GM10266 (cell line): ENCODE measurements around the gene RIMBP3C.
"Not testable (repeated sequence)": the region's sequence is repeated elsewhere in the genome, so short reads cannot be mapped to it uniquely, and the experiment has no call there.

Experiments
- DNase-seq: peaks from one replicate; pipeline ENCODE4 v3.0.0; 2012; ENCODE audit errors: extremely low spot score
- TF ChIP-seq, protein P1 (sequence below): IDR thresholded peaks from 2 replicates; pipeline ENCODE4 v1.5.1; 2012; ENCODE audit warnings: mild to moderate bottlenecking, low read depth; ENCODE audit not compliant: control insufficient read depth, insufficient read depth; ENCODE audit errors: missing control alignments

Gene RIMBP3C, protein sequence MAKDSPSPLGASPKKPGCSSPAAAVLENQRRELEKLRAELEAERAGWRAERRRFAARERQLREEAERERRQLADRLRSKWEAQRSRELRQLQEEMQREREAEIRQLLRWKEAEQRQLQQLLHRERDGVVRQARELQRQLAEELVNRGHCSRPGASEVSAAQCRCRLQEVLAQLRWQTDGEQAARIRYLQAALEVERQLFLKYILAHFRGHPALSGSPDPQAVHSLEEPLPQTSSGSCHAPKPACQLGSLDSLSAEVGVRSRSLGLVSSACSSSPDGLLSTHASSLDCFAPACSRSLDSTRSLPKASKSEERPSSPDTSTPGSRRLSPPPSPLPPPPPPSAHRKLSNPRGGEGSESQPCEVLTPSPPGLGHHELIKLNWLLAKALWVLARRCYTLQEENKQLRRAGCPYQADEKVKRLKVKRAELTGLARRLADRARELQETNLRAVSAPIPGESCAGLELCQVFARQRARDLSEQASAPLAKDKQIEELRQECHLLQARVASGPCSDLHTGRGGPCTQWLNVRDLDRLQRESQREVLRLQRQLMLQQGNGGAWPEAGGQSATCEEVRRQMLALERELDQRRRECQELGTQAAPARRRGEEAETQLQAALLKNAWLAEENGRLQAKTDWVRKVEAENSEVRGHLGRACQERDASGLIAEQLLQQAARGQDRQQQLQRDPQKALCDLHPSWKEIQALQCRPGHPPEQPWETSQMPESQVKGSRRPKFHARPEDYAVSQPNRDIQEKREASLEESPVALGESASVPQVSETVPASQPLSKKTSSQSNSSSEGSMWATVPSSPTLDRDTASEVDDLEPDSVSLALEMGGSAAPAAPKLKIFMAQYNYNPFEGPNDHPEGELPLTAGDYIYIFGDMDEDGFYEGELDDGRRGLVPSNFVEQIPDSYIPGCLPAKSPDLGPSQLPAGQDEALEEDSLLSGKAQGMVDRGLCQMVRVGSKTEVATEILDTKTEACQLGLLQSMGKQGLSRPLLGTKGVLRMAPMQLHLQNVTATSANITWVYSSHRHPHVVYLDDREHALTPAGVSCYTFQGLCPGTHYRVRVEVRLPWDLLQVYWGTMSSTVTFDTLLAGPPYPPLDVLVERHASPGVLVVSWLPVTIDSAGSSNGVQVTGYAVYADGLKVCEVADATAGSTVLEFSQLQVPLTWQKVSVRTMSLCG (N-terminal part only)

DNA sequence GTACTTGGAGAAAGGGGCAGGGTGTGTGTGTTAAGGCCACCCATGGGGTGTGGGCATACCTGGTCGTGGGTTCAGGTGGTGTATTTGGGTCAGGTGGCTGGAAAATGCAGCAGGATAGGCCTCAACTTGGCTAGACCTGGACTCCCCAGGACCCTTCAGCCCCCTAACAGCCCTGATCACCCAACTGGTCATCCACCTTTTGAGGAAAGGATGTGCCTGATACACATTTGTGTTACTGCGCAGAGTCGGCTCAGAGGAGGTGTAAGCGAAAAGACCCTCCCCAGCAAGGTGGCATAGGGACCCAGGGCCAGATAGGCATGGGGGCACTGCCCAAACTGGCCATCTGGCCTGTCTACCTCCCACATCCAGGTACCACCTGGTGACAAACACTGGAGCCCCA lies at the start of gene RIMBP3C:
Gene RIMBP3C (minus strand): TSS at position 101 of the 400 bp plus-strand sequence. CDS start 485 bp downstream, outside the sequence.
- DNase-seq = not testable (repeated sequence)

DNA sequence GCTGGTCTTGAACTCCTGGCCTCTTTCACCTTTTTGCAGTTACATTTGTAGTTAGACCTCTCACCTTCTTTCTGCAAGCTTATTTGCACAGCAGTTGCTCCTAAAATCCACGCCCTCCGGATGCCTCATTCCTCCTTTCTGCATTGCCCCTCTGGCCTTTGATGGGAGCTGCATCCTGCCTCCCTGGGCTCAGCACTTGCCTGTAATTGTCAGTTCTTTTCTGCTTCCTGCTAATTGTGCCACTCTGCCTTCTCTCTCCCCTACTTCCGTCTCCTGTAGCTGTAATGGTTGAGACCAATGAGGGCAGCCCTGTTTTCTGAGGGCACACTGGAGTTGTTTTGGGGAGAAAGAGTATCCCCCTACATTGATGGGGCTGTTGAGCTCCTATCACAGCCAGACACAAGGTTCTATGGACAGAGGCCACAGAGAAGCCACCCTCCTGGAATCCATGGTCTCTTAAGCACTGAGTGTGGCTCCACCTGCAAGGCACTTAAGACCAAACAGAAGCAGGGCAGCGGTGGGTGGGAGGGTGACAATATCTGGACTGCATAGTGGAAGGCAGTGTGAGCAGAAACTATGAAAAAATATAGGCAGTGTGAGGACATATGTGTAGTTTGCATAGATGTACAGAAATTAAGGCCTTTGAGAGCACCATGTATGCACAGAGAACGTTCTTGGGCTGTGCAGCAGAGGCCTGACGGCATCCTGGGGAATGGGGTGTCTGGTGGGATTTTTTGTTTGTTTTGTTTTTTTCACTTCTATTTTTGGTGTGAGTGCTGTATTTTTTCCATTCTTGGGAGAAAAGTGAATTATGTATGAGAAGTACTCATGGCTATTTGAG lies 48.0 kb upstream of the RIMBP3C start:
- TF ChIP-seq, protein P1, sequence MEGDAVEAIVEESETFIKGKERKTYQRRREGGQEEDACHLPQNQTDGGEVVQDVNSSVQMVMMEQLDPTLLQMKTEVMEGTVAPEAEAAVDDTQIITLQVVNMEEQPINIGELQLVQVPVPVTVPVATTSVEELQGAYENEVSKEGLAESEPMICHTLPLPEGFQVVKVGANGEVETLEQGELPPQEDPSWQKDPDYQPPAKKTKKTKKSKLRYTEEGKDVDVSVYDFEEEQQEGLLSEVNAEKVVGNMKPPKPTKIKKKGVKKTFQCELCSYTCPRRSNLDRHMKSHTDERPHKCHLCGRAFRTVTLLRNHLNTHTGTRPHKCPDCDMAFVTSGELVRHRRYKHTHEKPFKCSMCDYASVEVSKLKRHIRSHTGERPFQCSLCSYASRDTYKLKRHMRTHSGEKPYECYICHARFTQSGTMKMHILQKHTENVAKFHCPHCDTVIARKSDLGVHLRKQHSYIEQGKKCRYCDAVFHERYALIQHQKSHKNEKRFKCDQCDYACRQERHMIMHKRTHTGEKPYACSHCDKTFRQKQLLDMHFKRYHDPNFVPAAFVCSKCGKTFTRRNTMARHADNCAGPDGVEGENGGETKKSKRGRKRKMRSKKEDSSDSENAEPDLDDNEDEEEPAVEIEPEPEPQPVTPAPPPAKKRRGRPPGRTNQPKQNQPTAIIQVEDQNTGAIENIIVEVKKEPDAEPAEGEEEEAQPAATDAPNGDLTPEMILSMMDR = no peak
- no peak for DNase-seq

DNA sequence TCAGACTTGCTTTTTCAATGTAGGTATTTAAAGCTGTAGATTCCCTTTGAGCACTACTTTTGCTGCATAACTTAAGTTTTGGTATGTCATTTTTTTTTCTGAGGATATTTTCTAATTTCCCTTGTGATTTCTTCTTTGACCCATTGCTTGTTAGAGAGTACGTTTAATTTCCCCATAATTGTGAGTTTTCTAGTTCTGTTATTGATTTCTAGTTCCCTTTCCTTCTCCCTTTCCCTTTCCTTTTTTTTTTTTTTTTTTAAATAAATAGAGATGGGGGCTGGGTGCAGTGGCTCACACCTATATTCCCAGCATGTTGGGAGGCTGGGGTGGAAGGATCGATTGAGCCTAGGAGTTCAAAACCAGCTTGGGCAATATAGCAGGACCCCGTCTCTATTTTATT lies 47.0 kb upstream of the RIMBP3C start:
- TF ChIP-seq, protein P1 = no peak
- DNase-seq = no peak

DNA sequence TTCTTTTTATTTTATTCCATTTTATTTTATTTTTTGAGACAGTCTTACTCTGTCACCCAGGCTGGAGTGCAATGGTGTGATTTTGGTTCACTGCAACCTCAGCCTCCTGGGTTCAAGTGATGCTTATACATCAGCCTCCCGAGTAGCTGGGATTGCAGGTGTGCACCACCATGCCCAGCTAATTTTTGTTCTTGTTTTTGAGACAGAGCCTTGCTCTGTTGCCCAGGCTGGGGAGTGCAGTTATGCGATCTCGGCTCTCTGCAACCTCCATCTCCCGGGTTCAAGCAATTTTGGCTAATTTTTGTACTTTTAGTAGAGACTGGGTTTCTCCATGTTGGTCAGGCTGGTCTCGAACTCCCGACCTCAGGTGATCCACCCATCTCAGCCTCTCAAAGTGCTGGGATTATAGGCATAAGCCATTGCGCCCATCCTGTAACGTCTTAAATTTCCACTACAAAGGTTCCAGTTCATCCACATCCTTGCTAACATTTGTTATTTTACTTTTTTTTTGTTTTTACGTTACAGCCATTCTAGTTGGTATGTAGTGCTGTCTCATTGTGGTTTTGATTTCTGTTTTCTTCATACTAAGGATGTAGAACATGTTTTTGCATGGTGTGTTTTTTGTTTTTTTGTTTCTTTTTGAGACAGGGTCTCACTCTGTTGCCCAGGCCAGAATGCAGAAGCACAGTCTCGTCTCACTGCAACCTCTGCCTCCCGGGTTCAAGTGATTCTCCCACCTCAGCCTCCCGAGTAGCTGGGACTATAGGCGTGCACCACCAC lies 45.3 kb upstream of the RIMBP3C start:
- not testable (repeated sequence) for DNase-seq

DNA sequence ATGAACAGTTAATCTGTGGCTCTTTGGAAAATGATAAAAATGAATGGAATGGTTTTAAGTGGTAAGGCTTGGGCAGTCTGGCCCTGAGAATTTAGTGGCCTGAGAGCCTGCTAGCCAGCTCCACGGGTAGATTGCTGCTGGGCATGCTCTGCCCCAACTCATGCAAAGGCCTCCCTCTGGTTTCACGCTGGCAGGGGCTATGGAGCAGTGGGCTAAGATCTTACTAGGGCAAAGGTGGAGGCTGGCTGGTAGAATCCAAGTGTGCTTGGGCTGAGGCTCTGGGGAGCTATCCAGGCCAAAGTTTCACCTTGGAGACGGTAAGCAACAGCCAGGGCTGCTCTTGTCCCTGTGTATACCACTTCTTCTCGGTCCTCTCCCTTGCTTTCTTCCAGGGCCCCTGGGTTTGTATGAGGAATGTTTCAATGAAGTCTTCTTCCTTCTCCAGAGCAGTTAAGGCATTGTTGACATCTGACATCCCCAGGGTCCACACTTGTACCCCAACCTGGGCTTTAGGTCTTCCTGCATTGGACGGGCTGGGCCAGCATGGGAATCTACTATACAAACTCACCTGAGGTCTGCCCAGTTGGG lies 43.7 kb upstream of the RIMBP3C start:
- TF ChIP-seq, protein P1 = no peak
- DNase-seq = no peak

DNA sequence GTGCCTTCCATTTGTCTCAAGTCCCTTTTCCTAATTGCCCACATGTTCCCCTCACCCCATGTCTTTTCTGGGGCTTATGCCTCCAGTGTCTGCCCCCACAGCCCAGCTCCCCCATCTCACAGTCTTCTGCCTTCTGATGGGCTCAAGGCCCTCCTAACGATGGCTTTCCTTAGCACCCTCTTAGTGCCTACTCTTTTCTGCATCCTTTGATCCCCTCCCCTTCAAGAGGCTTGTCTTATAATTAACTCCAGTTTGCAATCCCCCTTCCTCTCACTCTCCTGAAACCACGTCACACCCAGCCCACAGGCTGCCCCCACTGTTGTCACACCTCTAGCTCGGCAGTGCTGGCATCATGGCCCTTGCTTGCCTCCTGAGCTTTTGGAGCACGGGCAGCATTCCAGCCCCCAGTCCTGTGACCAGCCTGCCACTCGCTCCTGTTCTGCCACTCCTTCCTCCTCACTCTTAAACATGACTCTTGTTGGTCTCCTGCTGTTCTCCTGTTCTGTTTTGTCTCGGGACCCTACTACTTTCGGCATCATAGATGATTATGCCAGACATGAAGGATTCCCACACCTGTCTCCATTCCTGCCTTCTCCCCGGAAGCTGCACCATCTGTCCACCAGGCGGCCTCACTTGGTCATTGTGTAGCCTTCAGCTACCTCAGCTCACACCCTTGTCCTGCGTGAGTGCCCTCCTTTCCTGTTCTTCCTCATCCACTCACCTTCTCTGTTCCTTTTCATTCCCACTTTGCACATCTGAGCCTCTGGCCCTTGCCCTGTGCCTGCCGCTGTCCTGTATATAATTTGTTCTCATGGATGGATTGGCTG lies 42.4 kb upstream of the RIMBP3C start:
- TF ChIP-seq, protein P1 = no peak

More for the DNA sequence above, 42.4 kb upstream of the RIMBP3C start:
- DNase-seq = no peak
